PC-3 (cell line): Measurements from ENCODE around the gene TBC1D8. TPM values are rescaled to one million over a fixed set of nuclear protein-coding genes. Genes with fewer than 3 reads are reported as not detected.
"Not testable (repeated sequence)": the region's sequence is repeated elsewhere in the genome, so short reads cannot be mapped to it uniquely, and the experiment has no call there.

Source experiments
- ATAC-seq: fragments of 200-7000 bp; cut with Tn5 transposase; 2 replicates; pipeline ENCODE4 v1.9.1; 2020; ENCODE audit warnings: mild to moderate bottlenecking, moderate library complexity
- BruUV-seq: library from RNA; stranded (reverse); fragments of 400-500 nt; replicated peaks from 2 replicates; lab custom pipeline; 2021; lab: Mats Ljungman, UMichigan
- CTCF ChIA-PET: fragments of 300-600 bp; sonication (Branson Sonifier 250); formaldehyde crosslinking; loops from one replicate; lab custom pipeline; 2022; ENCODE audit warnings: antibody characterized with exemption; lab: Charles Lee
- POLR2A ChIA-PET: fragments of 300-600 bp; sonication (Branson Sonifier 250); formaldehyde crosslinking; loops from one replicate; lab custom pipeline; 2022; ENCODE audit warnings: antibody characterized with exemption; ENCODE audit not compliant: unreplicated experiment; lab: Charles Lee
- DNase-seq: peaks from one replicate; pipeline ENCODE4 v3.0.0-alpha.2; 2015
- H2AFZ ChIP-seq: fragments of 300-600 bp; sonication (generic); 2 replicates; pipeline ENCODE4 v1.6.0; 2016; ENCODE audit warnings: antibody characterized with exemption, low read length
- H3F3A ChIP-seq: fragments of 300-600 bp; sonication (generic); one replicate; pipeline ENCODE4 v1.6.0; 2017; ENCODE audit warnings: antibody characterized with exemption, low read length, control low read depth, mild to moderate bottlenecking; ENCODE audit not compliant: unreplicated experiment
- H3K27ac ChIP-seq: fragments of 300-600 bp; sonication (generic); 2 replicates; pipeline ENCODE4 v1.5.1; 2016; ENCODE audit warnings: mild to moderate bottlenecking, low read length
- H3K27me3 ChIP-seq: fragments of 300-600 bp; sonication (generic); 2 replicates; pipeline ENCODE4 v1.6.1; 2016; ENCODE audit warnings: low read length, mixed read lengths
- H3K36me3 ChIP-seq: fragments of 300-600 bp; sonication (generic); 2 replicates; pipeline ENCODE4 v1.6.1; 2016; ENCODE audit warnings: low read depth, mixed run types, low read length, mixed read lengths
- H3K4me1 ChIP-seq: fragments of 300-600 bp; sonication (generic); 2 replicates; pipeline ENCODE4 v1.5.1; 2016; ENCODE audit warnings: low read length; ENCODE audit not compliant: insufficient read depth
- H3K4me2 ChIP-seq: fragments of 300-600 bp; sonication (generic); 2 replicates; pipeline ENCODE4 v1.6.0; 2016; ENCODE audit warnings: low read length
- H3K4me3 ChIP-seq: fragments of 300-600 bp; sonication (generic); 2 replicates; pipeline ENCODE4 v1.5.1; 2016; ENCODE audit warnings: mild to moderate bottlenecking, low read length, mixed read lengths
- H3K79me2 ChIP-seq: fragments of 300-600 bp; sonication (generic); 2 replicates; pipeline ENCODE4 v1.6.1; 2017; ENCODE audit warnings: low read length, mixed read lengths
- H3K9ac ChIP-seq: fragments of 300-600 bp; sonication (generic); 2 replicates; pipeline ENCODE4 v1.6.0; 2016; ENCODE audit warnings: mild to moderate bottlenecking, low read length
- H3K9me2 ChIP-seq: fragments of 300-600 bp; sonication (generic); replicated peaks from 2 replicates; pipeline ENCODE4 v1.6.1; 2016; ENCODE audit warnings: mixed run types, low read length, mixed read lengths
- H3K9me3 ChIP-seq: fragments of 300-600 bp; sonication (generic); 2 replicates; pipeline ENCODE4 v1.6.1; 2016; ENCODE audit warnings: low read length, mixed read lengths
- H4K20me1 ChIP-seq: fragments of 300-600 bp; sonication (generic); 2 replicates; pipeline ENCODE4 v1.6.1; 2016; ENCODE audit warnings: low read length, mixed read lengths
- EZH2 ChIP-seq: fragments of 300-600 bp; sonication (generic); IDR thresholded peaks from one replicate; pipeline ENCODE4 v1.6.1; 2017; ENCODE audit warnings: antibody characterized with exemption, mild to moderate bottlenecking, low read length; ENCODE audit not compliant: unreplicated experiment
- EZH2phosphoT487 ChIP-seq: fragments of 300-600 bp; sonication (generic); IDR thresholded peaks from 2 replicates; pipeline ENCODE4 v1.6.1; 2018; ENCODE audit warnings: mild to moderate bottlenecking, antibody characterized with exemption, low read length, borderline replicate concordance
- intact Hi-C: fragments of 100-400 bp; cut with micrococcal nuclease; formaldehyde crosslinking; loops from 2 replicates; pipeline ENCODE4 v1.9.0; 2023
- total RNA-seq: library from RNA; depleted of rRNA; stranded (reverse); fragments of >200 nt; gene quantifications from 2 replicates; pipeline ENCODE4 v1.2.3, GENCODE V29; 2014
- TF ChIP-seq, protein P1 (sequence below): fragments of 300-600 bp; sonication (generic); conservative IDR thresholded peaks from 2 replicates; pipeline ENCODE4 v1.5.1; 2017; ENCODE audit warnings: antibody characterized with exemption, low read depth, mild to moderate bottlenecking, low read length

TBC1D8 gene
- total RNA-seq, 1 experiment from 2014 or later = 39.7 TPM

GRCh38 chr2:101057051-101057933 is 93.9 kb downstream of the TBC1D8 start:
- no peaks in the 10 kb centered on the region for H3K9me3 ChIP-seq
- H3K79me2 ChIP-seq = peaks cover 24% of the 10 kb centered on the region
- no peaks in the 10 kb centered on the region for H3K27me3 ChIP-seq
- H3K9me2 ChIP-seq = no peaks in the 10 kb centered on the region
- POLR2A ChIA-PET = interaction anchor here (0.7 kb wide), 1 partner anchor 67 kb away, joined by 3 read pairs; no protein-coding TSS in a partner anchor
- no peak overlapping the region for H3K4me2 ChIP-seq
- ATAC-seq (peak; percentile 57), DNase-seq (no peak)
- peaks cover 12% of the 10 kb centered on the region; the same call in 1 of the 2 replicates for H3K4me1 ChIP-seq
- H2AFZ ChIP-seq = no peak overlapping the region
- no TSS peak for BruUV-seq
- intact Hi-C loops = no loop called here
- H4K20me1 ChIP-seq = no peaks in the 10 kb centered on the region
- no peak overlapping the region for H3K4me3 ChIP-seq
- CTCF ChIA-PET = no interaction called here
- no peak for TF ChIP-seq EZH2phosphoT487
- TF ChIP-seq, protein P1, sequence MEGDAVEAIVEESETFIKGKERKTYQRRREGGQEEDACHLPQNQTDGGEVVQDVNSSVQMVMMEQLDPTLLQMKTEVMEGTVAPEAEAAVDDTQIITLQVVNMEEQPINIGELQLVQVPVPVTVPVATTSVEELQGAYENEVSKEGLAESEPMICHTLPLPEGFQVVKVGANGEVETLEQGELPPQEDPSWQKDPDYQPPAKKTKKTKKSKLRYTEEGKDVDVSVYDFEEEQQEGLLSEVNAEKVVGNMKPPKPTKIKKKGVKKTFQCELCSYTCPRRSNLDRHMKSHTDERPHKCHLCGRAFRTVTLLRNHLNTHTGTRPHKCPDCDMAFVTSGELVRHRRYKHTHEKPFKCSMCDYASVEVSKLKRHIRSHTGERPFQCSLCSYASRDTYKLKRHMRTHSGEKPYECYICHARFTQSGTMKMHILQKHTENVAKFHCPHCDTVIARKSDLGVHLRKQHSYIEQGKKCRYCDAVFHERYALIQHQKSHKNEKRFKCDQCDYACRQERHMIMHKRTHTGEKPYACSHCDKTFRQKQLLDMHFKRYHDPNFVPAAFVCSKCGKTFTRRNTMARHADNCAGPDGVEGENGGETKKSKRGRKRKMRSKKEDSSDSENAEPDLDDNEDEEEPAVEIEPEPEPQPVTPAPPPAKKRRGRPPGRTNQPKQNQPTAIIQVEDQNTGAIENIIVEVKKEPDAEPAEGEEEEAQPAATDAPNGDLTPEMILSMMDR = no peak
- no peak for TF ChIP-seq EZH2
- peaks cover 26% of the 10 kb centered on the region for H3K36me3 ChIP-seq
- H3F3A ChIP-seq = no peaks in the 10 kb centered on the region
- peak overlapping the region; percentile 56 for H3K27ac ChIP-seq
- peak overlapping the region; percentile 12 for H3K9ac ChIP-seq

DNA sequence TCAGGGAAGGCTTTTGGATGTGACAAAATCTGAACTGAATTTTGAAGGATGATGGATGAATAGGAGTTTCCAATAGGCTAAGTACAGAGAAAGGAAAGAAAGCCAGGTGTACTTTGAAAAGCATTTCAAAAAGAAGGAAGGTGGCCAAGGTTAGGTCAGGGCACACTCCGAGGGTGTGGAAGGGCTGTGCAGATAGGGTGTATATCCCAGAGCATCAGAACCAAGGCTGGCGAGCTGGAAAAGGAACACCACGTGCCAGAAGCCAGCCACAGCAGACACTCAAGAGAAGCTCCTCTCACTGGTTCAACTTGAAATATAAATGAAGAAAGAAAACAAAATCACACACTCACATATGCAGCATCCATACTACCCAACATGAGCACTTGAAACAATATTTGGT is 98.1 kb downstream of the TBC1D8 start:
- Histone ChIP-seq H3K27ac (no peak overlapping the region), H3K9me2 (no peaks in the 10 kb centered on the region), H3K4me3 (no peak overlapping the region), H2AFZ (no peak overlapping the region), H3K9me3 (no peaks in the 10 kb centered on the region), H4K20me1 (no peaks in the 10 kb centered on the region), H3K4me1 (peaks cover 16% of the 10 kb centered on the region), H3K36me3 (peaks cover 36% of the 10 kb centered on the region), H3K4me2 (no peak overlapping the region), H3F3A (no peaks in the 10 kb centered on the region), H3K9ac (no peak overlapping the region), H3K27me3 (no peaks in the 10 kb centered on the region), H3K79me2 (no peaks in the 10 kb centered on the region; the same call in 1 of the 2 replicates)
- intact Hi-C loops = no loop called here
- POLR2A ChIA-PET = interaction anchor here (0.6 kb wide), 1 partner anchor 12 kb away, joined by 3 read pairs; no protein-coding TSS in a partner anchor
- CTCF ChIA-PET = no interaction called here
- no TSS peak for BruUV-seq
- no peak for DNase-seq
- TF ChIP-seq, protein P1 = no peak
- TF ChIP-seq EZH2 (no peak), EZH2phosphoT487 (no peak)
- no peak for ATAC-seq

DNA sequence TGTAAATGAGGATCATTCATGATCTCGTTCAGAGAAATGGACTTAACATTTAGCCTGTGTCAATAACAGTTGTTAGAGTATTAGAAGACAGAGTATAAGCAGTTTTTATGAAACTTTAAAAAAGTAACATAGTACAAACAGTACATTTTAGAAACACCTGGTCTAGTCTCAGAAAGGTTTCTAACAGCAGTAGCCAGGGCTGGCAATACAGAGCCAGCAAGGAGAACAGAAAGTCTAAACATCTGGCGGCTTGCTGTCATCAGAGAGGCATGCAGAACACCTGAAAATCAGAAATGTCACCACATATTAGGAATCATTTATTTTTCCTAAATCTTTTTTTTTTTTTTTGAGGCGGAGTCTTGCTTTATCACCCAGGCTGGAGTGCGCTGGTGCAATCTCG is 99.0 kb downstream of the TBC1D8 start:
- Histone ChIP-seq H3K4me3 (no peak overlapping the region), H3F3A (no peaks in the 10 kb centered on the region), H3K36me3 (peaks cover 30% of the 10 kb centered on the region), H3K4me2 (no peak overlapping the region), H2AFZ (no peak overlapping the region), H3K9ac (no peak overlapping the region), H3K9me3 (no peaks in the 10 kb centered on the region), H3K27ac (no peak overlapping the region), H3K79me2 (peaks cover under 1% of the 10 kb centered on the region; the same call in 1 of the 2 replicates), H3K27me3 (no peaks in the 10 kb centered on the region), H3K9me2 (no peaks in the 10 kb centered on the region), H3K4me1 (peaks cover 20% of the 10 kb centered on the region), H4K20me1 (no peaks in the 10 kb centered on the region)
- DNase-seq (no peak), ATAC-seq (no peak)
- ChIA-PET CTCF (no interaction called here), POLR2A (no interaction called here)
- intact Hi-C loops = no loop called here
- no TSS peak for BruUV-seq
- TF ChIP-seq EZH2phosphoT487 (no peak), EZH2 (no peak)
- TF ChIP-seq, protein P1 = no peak

DNA sequence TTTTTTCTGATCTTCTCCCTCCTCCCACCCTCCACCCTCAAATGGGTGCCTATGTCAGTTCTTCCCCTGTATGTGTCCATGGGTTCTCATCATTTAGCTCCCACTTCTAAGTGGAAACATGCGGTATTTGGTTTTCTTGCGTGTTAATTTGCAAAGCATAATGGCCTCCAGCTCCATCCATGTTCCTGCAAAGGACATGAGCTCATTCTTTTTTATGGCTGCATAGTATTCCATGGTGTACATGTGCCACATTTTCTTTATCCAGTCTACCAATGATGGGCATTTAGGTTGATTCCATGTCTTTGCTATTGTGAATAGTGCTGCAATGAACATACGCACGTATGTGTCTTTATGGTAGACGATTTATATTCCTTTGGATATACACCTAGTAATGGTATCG is 100.3 kb downstream of the TBC1D8 start:
- H3F3A ChIP-seq, H3K4me2 ChIP-seq, ATAC-seq, H3K27me3 ChIP-seq, H3K27ac ChIP-seq, CTCF ChIA-PET, H3K4me3 ChIP-seq, H2AFZ ChIP-seq, H3K9me3 ChIP-seq, intact Hi-C loops, H3K9ac ChIP-seq, BruUV-seq, H4K20me1 ChIP-seq, H3K9me2 ChIP-seq, DNase-seq, POLR2A ChIA-PET: not testable (repeated sequence)
- Histone ChIP-seq H3K79me2 (peaks cover 13% of the 10 kb centered on the region; the same call in 1 of the 2 replicates), H3K36me3 (peaks cover 30% of the 10 kb centered on the region), H3K4me1 (peaks cover 18% of the 10 kb centered on the region)
